Body of pancreas (tissue), 4 donors: ENCODE data around the gene BPIFB4.

ENCODE experiments used
- POLR2A ChIP-seq, 3 donors: fragments of 450-650 bp; IDR thresholded peaks; one replicate each; pipeline ENCODE4 v1.6.1; 2016; ENCODE audit warnings: antibody characterized with exemption in 3 of 3, mild to moderate bottlenecking in 2 of 3
- TF ChIP-seq, protein P1 (sequence below), 7 experiments: fragments of 450-650 bp in 4 of 7; fragments of 200-600 bp in 3 of 7; sonication (generic) in 3 of 7; IDR thresholded peaks; one replicate each; pipeline ENCODE4 v1.5.1; 2016 to 2019; ENCODE audit warnings: antibody characterized with exemption in 7 of 7

DNA sequence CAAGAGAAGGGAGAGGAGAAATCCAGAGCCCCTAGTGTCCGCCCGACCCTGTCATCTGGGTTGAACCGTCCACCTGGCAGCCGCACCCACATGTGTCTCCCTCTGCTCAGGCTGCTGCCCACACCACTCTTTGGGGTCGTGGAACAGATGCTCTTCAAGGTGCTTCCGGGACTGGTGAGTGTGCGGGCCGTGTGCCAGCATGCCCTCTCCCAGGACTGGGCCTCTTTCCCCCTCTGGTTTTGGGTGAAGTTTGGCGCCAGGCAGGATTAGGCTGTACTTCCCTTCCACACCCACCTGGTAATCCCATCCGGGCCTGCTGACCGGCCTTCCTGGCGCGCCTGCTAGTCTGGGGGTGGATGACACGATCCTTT, 17.8 kb upstream of the BPIFB4 start:
- TF ChIP-seq, protein P1, sequence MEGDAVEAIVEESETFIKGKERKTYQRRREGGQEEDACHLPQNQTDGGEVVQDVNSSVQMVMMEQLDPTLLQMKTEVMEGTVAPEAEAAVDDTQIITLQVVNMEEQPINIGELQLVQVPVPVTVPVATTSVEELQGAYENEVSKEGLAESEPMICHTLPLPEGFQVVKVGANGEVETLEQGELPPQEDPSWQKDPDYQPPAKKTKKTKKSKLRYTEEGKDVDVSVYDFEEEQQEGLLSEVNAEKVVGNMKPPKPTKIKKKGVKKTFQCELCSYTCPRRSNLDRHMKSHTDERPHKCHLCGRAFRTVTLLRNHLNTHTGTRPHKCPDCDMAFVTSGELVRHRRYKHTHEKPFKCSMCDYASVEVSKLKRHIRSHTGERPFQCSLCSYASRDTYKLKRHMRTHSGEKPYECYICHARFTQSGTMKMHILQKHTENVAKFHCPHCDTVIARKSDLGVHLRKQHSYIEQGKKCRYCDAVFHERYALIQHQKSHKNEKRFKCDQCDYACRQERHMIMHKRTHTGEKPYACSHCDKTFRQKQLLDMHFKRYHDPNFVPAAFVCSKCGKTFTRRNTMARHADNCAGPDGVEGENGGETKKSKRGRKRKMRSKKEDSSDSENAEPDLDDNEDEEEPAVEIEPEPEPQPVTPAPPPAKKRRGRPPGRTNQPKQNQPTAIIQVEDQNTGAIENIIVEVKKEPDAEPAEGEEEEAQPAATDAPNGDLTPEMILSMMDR (IDR thresholded peaks at IDR 0.05) = no peak
- TF ChIP-seq POLR2A (IDR thresholded peaks at IDR 0.05) = no peak
